Mesendoderm (in vitro differentiated cells): ENCODE measurements around the gene TBCCD1.

Source experiments
- DNase-seq: peaks from one replicate; pipeline ENCODE4 v3.0.0; 2013
- H2AK5ac ChIP-seq: 2 replicates; pipeline ENCODE4 v1.6.1; 2013; ENCODE audit warnings: low read length, inconsistent platforms
- H2BK120ac ChIP-seq: 2 replicates; pipeline ENCODE4 v1.6.1; 2013; ENCODE audit warnings: low read depth, mild to moderate bottlenecking, low read length, moderate library complexity, mixed read lengths
- H2BK15ac ChIP-seq: replicated peaks from 2 replicates; pipeline ENCODE4 v1.6.1; 2013; ENCODE audit warnings: low read depth, mild to moderate bottlenecking, moderate library complexity
- H2BK5ac ChIP-seq: 2 replicates; pipeline ENCODE4 v1.6.1; 2013; ENCODE audit warnings: low read length, inconsistent platforms
- H3K18ac ChIP-seq: 2 replicates; pipeline ENCODE4 v1.6.1; 2013; ENCODE audit warnings: mild to moderate bottlenecking, low read length, mixed read lengths
- H3K23ac ChIP-seq: one replicate; pipeline ENCODE4 v1.6.1; 2013; ENCODE audit warnings: low read length
- H3K27ac ChIP-seq: 2 replicates; pipeline ENCODE4 v1.5.1; 2013; ENCODE audit warnings: low read depth, mild to moderate bottlenecking, inconsistent platforms, low read length, moderate library complexity
- H3K27me3 ChIP-seq: 2 replicates; pipeline ENCODE4 v1.6.1; 2013; ENCODE audit warnings: low read length, control low read depth, mild to moderate bottlenecking, inconsistent platforms; ENCODE audit not compliant: insufficient read depth, poor library complexity
- H3K36me3 ChIP-seq: 2 replicates; pipeline ENCODE4 v1.6.1; 2013; ENCODE audit warnings: low read length, inconsistent platforms; ENCODE audit not compliant: control insufficient read depth, insufficient read depth
- H3K4ac ChIP-seq: one replicate; pipeline ENCODE4 v1.6.1; 2013; ENCODE audit warnings: low read depth, mild to moderate bottlenecking, low read length, moderate library complexity
- H3K4me1 ChIP-seq: 2 replicates; pipeline ENCODE4 v1.6.1; 2013; ENCODE audit warnings: low read depth, low read length, inconsistent platforms; ENCODE audit not compliant: control insufficient read depth
- H3K4me2 ChIP-seq: 2 replicates; pipeline ENCODE4 v1.6.1; 2013; ENCODE audit warnings: low read length
- H3K4me3 ChIP-seq: 2 replicates; pipeline ENCODE4 v1.5.1; 2013; ENCODE audit warnings: mild to moderate bottlenecking, low read length
- H3K56ac ChIP-seq: one replicate; pipeline ENCODE4 v1.6.1; 2013; ENCODE audit warnings: low read length
- H3K79me1 ChIP-seq: 2 replicates; pipeline ENCODE4 v1.6.1; 2013; ENCODE audit warnings: low read length, inconsistent platforms
- H3K79me2 ChIP-seq: 2 replicates; pipeline ENCODE4 v1.6.1; 2013; ENCODE audit warnings: mild to moderate bottlenecking, low read length; ENCODE audit not compliant: control insufficient read depth, insufficient read depth
- H3K9ac ChIP-seq: 2 replicates; pipeline ENCODE4 v1.6.1; 2013; ENCODE audit warnings: low read length, inconsistent platforms
- H4K5ac ChIP-seq: one replicate; pipeline ENCODE4 v1.6.1; 2013; ENCODE audit warnings: low read length
- H4K8ac ChIP-seq: one replicate; pipeline ENCODE4 v1.6.1; 2013; ENCODE audit warnings: low read depth, mild to moderate bottlenecking, control low read depth, low read length, moderate library complexity
- WGBS: extraction: QIAGEN DNeasy Blood & Tissue Kit; methylation state at CpG from one replicate; pipeline ENCODE4 v1.1.7; 2013; ENCODE audit warnings: low lambda C conversion rate, missing lambda C conversion rate; ENCODE audit not compliant: insufficient coverage; ENCODE audit errors: extremely low coverage; 5-methylcytosine and 5-hydroxymethylcytosine counted together

TBCCD1 gene

DNA sequence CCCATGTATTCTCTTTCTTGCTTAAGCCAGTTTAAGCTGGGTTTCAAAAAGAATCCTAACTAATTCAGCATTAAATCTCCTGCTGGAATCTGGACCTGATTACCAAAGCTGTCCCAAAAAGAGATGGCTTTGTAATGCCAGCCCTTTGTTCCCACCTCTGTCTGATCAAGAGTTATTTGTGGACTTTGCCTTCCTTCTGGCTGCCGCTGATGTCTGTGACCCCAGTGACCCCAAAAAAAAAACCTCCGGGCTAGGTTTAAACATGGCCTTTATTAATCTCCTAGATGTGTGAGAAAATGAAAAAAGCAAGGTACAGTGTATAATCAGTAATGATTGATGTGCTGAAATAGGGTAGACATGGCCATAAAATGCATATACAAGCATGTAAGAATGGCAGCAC lies 43.7 kb downstream of the TBCCD1 start:
- no peak overlapping the region for H3K9ac ChIP-seq
- no peak overlapping the region for H3K4me2 ChIP-seq
- no peak overlapping the region for H2BK15ac ChIP-seq
- no peak overlapping the region for H2BK5ac ChIP-seq
- no peak for DNase-seq
- no peaks in the 10 kb centered on the region for H3K27me3 ChIP-seq
- H3K4me1 ChIP-seq, result no peaks in the 10 kb centered on the region
- no peak overlapping the region for H4K5ac ChIP-seq
- no peaks in the 10 kb centered on the region for H3K79me2 ChIP-seq
- H3K23ac ChIP-seq, result no peak overlapping the region
- no peak overlapping the region for H4K8ac ChIP-seq
- H3K4ac ChIP-seq, result no peak overlapping the region
- WGBS, result no CpG with 5 or more reads among the region's 2 CpGs
- H3K27ac ChIP-seq, result no peak overlapping the region
- H2AK5ac ChIP-seq, result no peak overlapping the region
- no peak overlapping the region for H3K18ac ChIP-seq
- H3K4me3 ChIP-seq, result no peak overlapping the region
- no peak overlapping the region for H2BK120ac ChIP-seq
- H3K56ac ChIP-seq, result no peak overlapping the region
- H3K79me1 ChIP-seq, result no peaks in the 10 kb centered on the region
- H3K36me3 ChIP-seq, result no peaks in the 10 kb centered on the region

- H3K56ac ChIP-seq, result no peak overlapping the region
- no peaks in the 10 kb centered on the region for H3K79me2 ChIP-seq
- no peak overlapping the region for H4K8ac ChIP-seq
- no peak overlapping the region for H3K9ac ChIP-seq
- no peak overlapping the region for H3K4me3 ChIP-seq
- no peak overlapping the region for H2BK15ac ChIP-seq
- no peak overlapping the region for H2AK5ac ChIP-seq
- no peak overlapping the region for H3K4ac ChIP-seq
- no peak for DNase-seq
- H3K4me1 ChIP-seq, result no peaks in the 10 kb centered on the region
- no peak overlapping the region for H3K23ac ChIP-seq
- no peak overlapping the region for H4K5ac ChIP-seq
- H3K18ac ChIP-seq, result no peak overlapping the region
- WGBS, result no CpG with 5 or more reads among the region's 6 CpGs
- no peak overlapping the region for H2BK120ac ChIP-seq
- no peaks in the 10 kb centered on the region for H3K79me1 ChIP-seq
- no peak overlapping the region for H3K27ac ChIP-seq
- no peak overlapping the region for H2BK5ac ChIP-seq
- H3K4me2 ChIP-seq, result no peak overlapping the region
- H3K27me3 ChIP-seq, result no peaks in the 10 kb centered on the region
- H3K36me3 ChIP-seq, result no peaks in the 10 kb centered on the region
Measured at GRCh38 chr3:186523022-186523421, 44.1 kb downstream of the TBCCD1 start.

- Histone ChIP-seq H3K4me2 (no peak overlapping the region), H2AK5ac (no peak overlapping the region), H3K56ac (no peak overlapping the region), H3K79me2 (no peaks in the 10 kb centered on the region), H4K5ac (no peak overlapping the region), H3K9ac (no peak overlapping the region), H3K4ac (no peak overlapping the region), H3K23ac (no peak overlapping the region), H3K36me3 (no peaks in the 10 kb centered on the region), H4K8ac (no peak overlapping the region), H3K27ac (no peak overlapping the region), H3K4me3 (no peak overlapping the region), H3K79me1 (no peaks in the 10 kb centered on the region), H2BK120ac (no peak overlapping the region), H2BK5ac (no peak overlapping the region), H3K4me1 (no peaks in the 10 kb centered on the region), H2BK15ac (no peak overlapping the region), H3K18ac (no peak overlapping the region), H3K27me3 (no peaks in the 10 kb centered on the region)
- no CpG with 5 or more reads among the region's 10 CpGs for WGBS
- no peak for DNase-seq
Measured at GRCh38 chr3:186520957-186521842, 45.9 kb downstream of the TBCCD1 start.

GRCh38 chr3:186520431-186520830 lies 46.7 kb downstream of the TBCCD1 start:
- Histone ChIP-seq H3K4me1 (no peaks in the 10 kb centered on the region), H3K18ac (no peak overlapping the region), H2BK120ac (no peak overlapping the region), H4K5ac (no peak overlapping the region), H3K27ac (no peak overlapping the region), H3K79me1 (no peaks in the 10 kb centered on the region), H3K27me3 (no peaks in the 10 kb centered on the region), H3K23ac (no peak overlapping the region), H3K4me2 (no peak overlapping the region), H4K8ac (no peak overlapping the region), H3K4ac (no peak overlapping the region), H2BK5ac (no peak overlapping the region), H3K36me3 (no peaks in the 10 kb centered on the region), H3K79me2 (no peaks in the 10 kb centered on the region), H2AK5ac (no peak overlapping the region), H3K4me3 (no peak overlapping the region), H3K9ac (no peak overlapping the region), H2BK15ac (no peak overlapping the region), H3K56ac (no peak overlapping the region)
- WGBS, result no CpG with 5 or more reads among the region's 5 CpGs
- DNase-seq, result no peak

DNA sequence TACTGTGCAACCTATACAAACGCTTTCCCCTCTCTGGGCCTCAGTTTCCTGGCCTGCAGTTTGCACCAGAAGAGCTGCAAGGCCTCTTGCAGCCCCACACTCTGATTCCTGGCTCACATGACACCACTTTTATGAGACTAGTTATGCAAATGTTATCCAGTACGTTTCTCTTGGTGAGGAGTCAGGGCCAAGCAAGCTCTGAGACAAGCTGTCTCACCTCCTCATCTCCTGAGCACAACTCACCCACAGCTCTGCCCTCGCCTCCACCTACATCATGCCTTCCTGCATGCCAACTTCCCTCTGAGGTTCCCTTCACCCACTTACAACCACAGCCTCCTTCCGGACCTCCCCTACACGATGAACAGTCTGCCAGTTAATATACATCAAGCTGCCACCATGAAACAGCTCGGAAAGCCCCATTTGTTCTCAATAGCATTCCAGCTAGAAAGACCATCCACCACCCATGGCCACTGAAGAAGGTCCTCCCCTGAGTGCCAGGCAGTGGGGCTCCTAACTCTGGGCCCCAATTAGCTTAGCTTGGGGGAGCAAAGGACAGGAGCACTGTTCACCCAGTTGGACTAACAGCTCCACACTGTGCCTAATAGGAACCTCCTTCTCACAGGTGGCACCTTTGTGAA lies 48.0 kb downstream of the TBCCD1 start:
- no peak for DNase-seq
- Histone ChIP-seq H2BK5ac (no peak overlapping the region), H3K4ac (no peak overlapping the region), H4K5ac (no peak overlapping the region), H3K23ac (no peak overlapping the region), H3K4me2 (no peak overlapping the region), H3K36me3 (no peaks in the 10 kb centered on the region), H3K79me1 (no peaks in the 10 kb centered on the region), H3K4me3 (no peak overlapping the region), H4K8ac (no peak overlapping the region), H3K9ac (no peak overlapping the region), H2BK15ac (no peak overlapping the region), H3K27me3 (no peaks in the 10 kb centered on the region), H3K56ac (no peak overlapping the region), H3K18ac (no peak overlapping the region), H2BK120ac (no peak overlapping the region), H3K79me2 (no peaks in the 10 kb centered on the region), H3K4me1 (no peaks in the 10 kb centered on the region), H3K27ac (no peak overlapping the region), H2AK5ac (no peak overlapping the region)
- no CpG with 5 or more reads among the region's 6 CpGs for WGBS
